Spleen (tissue), 7 donors: ENCODE measurements around the gene STMN3.

Experiments used
- POLR2A ChIP-seq, 3 donors: fragments of 450-650 bp; IDR thresholded peaks; one replicate each; pipeline ENCODE4 v1.5.1; 2017; ENCODE audit warnings: antibody characterized with exemption in 3 of 3, mild to moderate bottlenecking in 1 of 3
- POLR2AphosphoS5 ChIP-seq, 3 donors: sonication (generic); formaldehyde crosslinking; IDR thresholded peaks; one replicate each; pipeline ENCODE4 v1.5.1; 2017; ENCODE audit warnings: antibody characterized with exemption in 3 of 3
- TF ChIP-seq, protein P1 (sequence below), 11 experiments: fragments of 200-600 bp in 7 of 11; fragments of 450-650 bp in 4 of 11; sonication (generic) in 4 of 11; IDR thresholded peaks in 8 of 11; conservative IDR thresholded peaks in 3 of 11; 1 replicate in 7 of 11; 2 replicates in 4 of 11; pipeline versions ENCODE4 v1.4.0 to v1.8.0; 2016 to 2021; ENCODE audit warnings: antibody characterized with exemption in 11 of 11, inconsistent platforms in 4 of 11, mild to moderate bottlenecking in 1 of 11
- donor health status: DM: no; HTN: no; CAD: no; lungs with moderate emphysema.
- donor health status: DM: no; HTN: no; CAD: no.
- donor health status: DM: no; HTN: no; CAD: no.

DNA sequence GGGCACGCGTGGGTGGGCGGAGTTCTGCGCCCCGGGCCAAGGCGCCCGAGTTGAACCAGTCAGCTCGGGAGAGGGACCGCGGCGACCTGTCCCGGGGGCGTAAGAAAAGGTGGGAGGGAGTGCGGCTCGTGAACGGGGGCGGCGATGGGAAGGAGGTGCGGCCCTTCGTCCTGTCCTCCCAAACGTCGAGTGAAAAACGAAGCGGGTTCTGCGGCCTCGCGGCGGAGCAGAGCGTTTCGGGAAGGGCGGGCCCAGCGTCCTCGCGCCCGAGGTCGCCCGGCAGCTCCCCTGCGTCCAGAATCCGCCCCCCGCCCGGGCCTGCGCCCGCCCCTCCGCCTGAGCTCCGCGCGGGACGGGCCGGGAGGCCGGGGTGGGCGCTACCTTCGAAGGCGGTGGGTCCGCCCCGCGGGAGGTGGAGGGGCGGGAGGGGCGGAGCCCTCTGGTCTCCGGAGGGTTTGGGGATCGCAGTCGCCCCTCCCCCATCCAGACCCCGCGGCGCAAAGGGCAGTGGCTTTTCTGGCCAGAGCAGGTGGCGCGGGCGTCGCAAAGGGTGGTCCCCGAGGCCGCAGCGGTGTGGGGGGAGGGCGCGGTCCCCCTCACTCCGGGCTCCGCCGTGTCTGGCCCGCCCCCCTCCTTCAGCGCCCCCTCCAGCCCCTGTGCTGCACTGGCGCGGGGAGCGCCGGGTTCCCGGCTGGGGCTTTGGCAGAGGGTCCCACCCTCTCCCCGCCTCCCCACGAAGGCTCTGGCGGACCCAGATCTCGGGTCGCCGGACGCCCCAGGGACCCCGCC is 838 bp downstream of the STMN3 start:
- TF ChIP-seq POLR2AphosphoS5 (IDR thresholded peaks at IDR 0.05) (peak in 2 of 3 donors; percentile 49 to 72), POLR2A (IDR thresholded peaks at IDR 0.05) (no peak)
- TF ChIP-seq, protein P1, sequence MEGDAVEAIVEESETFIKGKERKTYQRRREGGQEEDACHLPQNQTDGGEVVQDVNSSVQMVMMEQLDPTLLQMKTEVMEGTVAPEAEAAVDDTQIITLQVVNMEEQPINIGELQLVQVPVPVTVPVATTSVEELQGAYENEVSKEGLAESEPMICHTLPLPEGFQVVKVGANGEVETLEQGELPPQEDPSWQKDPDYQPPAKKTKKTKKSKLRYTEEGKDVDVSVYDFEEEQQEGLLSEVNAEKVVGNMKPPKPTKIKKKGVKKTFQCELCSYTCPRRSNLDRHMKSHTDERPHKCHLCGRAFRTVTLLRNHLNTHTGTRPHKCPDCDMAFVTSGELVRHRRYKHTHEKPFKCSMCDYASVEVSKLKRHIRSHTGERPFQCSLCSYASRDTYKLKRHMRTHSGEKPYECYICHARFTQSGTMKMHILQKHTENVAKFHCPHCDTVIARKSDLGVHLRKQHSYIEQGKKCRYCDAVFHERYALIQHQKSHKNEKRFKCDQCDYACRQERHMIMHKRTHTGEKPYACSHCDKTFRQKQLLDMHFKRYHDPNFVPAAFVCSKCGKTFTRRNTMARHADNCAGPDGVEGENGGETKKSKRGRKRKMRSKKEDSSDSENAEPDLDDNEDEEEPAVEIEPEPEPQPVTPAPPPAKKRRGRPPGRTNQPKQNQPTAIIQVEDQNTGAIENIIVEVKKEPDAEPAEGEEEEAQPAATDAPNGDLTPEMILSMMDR (IDR thresholded peaks at IDR 0.05 in 8 of 11, conservative IDR thresholded peaks at IDR 0.05 in 3 of 11) = no peak
